ENCODE measurements around the gene TBL3. TPM values are rescaled to one million over a fixed set of nuclear protein-coding genes. Genes with fewer than 3 reads are reported as not detected.

TBL3 gene
- total and polyA plus RNA-seq, 12 donors = 18.5 to 71.1 (median 22.3) TPM

DNA sequence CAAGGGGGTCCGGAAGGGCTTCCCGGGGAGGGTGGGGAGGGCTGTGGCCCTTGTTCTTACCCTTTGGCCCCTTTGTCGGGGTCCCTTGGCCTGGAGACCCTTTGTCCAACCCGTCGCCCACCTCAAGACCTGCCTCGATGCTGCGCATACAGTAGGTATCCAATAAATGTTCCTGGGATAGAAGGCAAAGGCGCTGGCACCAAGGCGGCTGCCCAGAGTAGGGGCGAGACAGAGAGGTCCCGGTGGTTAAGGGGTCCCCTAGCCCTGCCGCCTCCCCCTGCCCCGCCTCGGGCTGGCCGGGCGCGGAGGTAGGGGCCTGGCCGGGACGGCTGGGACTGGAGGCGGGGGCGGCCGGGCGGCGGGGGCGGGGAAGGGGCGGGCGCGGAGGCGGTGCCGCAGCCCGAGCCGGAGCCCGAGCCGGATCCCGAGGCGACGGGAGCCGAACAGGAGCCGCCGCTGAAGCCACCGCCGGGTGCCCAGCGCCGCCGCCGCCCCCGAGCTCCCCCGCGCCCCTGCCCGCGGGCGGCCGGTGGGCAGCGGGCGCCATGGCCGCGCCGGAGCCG lies 54.7 kb downstream of the TBL3 start, which contains the start of gene NHERF2:
Gene NHERF2, plus strand, starts transcription at position 442 of the 563 bp plus-strand sequence. Its CDS starts 104 bp downstream, at position 546.
- DNase-seq (peak; percentile 40 to 65), ATAC-seq (peak in 4 of 8 donors; percentile 6 to 23 (median 16))
- TF ChIP-seq CTCF (IDR thresholded peaks at IDR 0.05) = no peak
- Histone ChIP-seq H3K4me1 (peaks cover 17 to 83% (median 60%) of the 10 kb centered on the region in 9 donors), H3K27ac (peak within 1 kb of the TSS; percentile 74 to 98 (median 94)), H3K27me3 (peaks cover 0 to 41% (median 3%) of the 10 kb centered on the region in 7 donors), H3K36me3 (peaks cover 0 to 24% (median 0%) of the 10 kb centered on the region in 9 donors), H3K9me3 (no peaks in the 10 kb centered on the region), H3K4me3 (peak within 1 kb of the TSS; percentile 29 to 94 (median 84))
- 9 to 14% methylated on average over 28 to 58 of the region's 59 CpGs for WGBS, 2 donors
- intact Hi-C loops (cut with DNase I) = loop anchor here in 1 of 10 donors (10.0 kb wide), 2 partner anchors 58 to 228 kb away; partner anchors contain the start of gene ECI1

GRCh38 chr16:2027024-2028010 lies 55.5 kb downstream of the TBL3 start:
- DNase-seq (peak; percentile 36 to 49), ATAC-seq (no peak)
- peaks cover 0 to 31% (median 5%) of the 10 kb centered on the region in 9 donors for H3K36me3 ChIP-seq
- peak overlapping the region; percentile 72 to 98 (median 94) for H3K27ac ChIP-seq
- H3K4me1 ChIP-seq = peaks cover 18 to 91% (median 68%) of the 10 kb centered on the region in 9 donors
- WGBS, 2 donors = 6 to 9% methylated on average over 73 to 76 of the region's 76 CpGs
- H3K9me3 ChIP-seq = no peaks in the 10 kb centered on the region
- H3K4me3 ChIP-seq = peak overlapping the region; percentile 29 to 94 (median 84)
- intact Hi-C loops (cut with DNase I) = loop anchor here in 1 of 10 donors (10.0 kb wide), 2 partner anchors 57 to 227 kb away; partner anchors contain the start of gene ECI1
- TF ChIP-seq CTCF (IDR thresholded peaks at IDR 0.05) = no peak
- peaks cover 0 to 33% (median 0%) of the 10 kb centered on the region in 7 donors for H3K27me3 ChIP-seq

DNA sequence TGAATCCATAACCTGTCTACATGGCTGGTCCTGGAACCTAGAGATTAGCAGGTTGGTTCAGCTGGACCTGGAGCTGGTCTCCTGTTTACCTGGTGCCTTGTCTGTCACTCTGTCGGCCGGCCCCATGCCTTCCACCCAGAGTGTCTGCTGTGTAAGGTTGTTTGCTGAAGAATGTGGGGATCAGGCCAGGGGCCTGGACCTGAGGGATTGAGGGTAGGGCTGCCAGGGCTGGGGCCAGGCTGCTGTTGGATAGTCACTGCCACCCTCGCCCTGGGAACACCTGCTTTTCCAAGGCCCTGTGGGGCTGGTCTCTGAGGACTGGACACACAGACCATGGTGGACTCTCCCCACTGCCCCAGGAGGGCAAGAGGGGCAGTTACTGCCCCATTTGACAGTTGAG lies 56.3 kb downstream of the TBL3 start:
- ATAC-seq (no peak), DNase-seq (no peak)
- no peak for TF ChIP-seq CTCF (IDR thresholded peaks at IDR 0.05)
- intact Hi-C loops (cut with DNase I) = loop anchor here in 1 of 10 donors (10.0 kb wide), 2 partner anchors 57 to 227 kb away; partner anchors contain the start of gene ECI1
- Histone ChIP-seq H3K27me3 (peaks cover 0 to 30% (median 0%) of the 10 kb centered on the region in 7 donors), H3K27ac (peak overlapping the region; percentile 36 to 98 (median 94)), H3K9me3 (no peaks in the 10 kb centered on the region), H3K36me3 (peaks cover 0 to 33% (median 5%) of the 10 kb centered on the region in 9 donors), H3K4me1 (peaks cover 12 to 92% (median 68%) of the 10 kb centered on the region in 9 donors), H3K4me3 (peak overlapping the region; percentile 29 to 94 (median 84))
- 60 to 66% methylated on average over 3 of the region's 3 CpGs for WGBS, 2 donors
